ENCODE results near the gene CAMKK2. TPM values are rescaled to one million over a fixed set of nuclear protein-coding genes. Genes with fewer than 3 reads are reported as not detected.
A peak's percentile ranks its signal among the peaks of the same experiment; 100 is the strongest.
"Not testable (repeated sequence)": the region's sequence is repeated elsewhere in the genome, so short reads cannot be mapped to it uniquely, and the experiment has no call there.

The CAMKK2 gene
- total RNA-seq, 1 donor from 2014 or later, result 18.1 TPM

GRCh38 chr12:121223292-121224285 lies 72.9 kb downstream of the CAMKK2 start:
- DNase-seq, result no peak

GRCh38 chr12:121222847-121223246 lies 73.7 kb downstream of the CAMKK2 start:
- DNase-seq, result no peak

- DNase-seq, result no peak
Observed at GRCh38 chr12:121219353-121219986, 77.0 kb downstream of the CAMKK2 start.

- no peak for DNase-seq
Observed at GRCh38 chr12:121218588-121219352, 77.7 kb downstream of the CAMKK2 start.

GRCh38 chr12:121217761-121218160 lies 78.7 kb downstream of the CAMKK2 start:
- DNase-seq, result no peak

- no peak for DNase-seq
Observed at GRCh38 chr12:121217063-121217462, 79.4 kb downstream of the CAMKK2 start.

- no peak for DNase-seq
Observed at GRCh38 chr12:121216102-121216501, 80.4 kb downstream of the CAMKK2 start.

- DNase-seq, result peak; percentile 30
Observed at GRCh38 chr12:121214855-121215745, 81.4 kb downstream of the CAMKK2 start.

GRCh38 chr12:121214166-121214777 lies 82.2 kb downstream of the CAMKK2 start:
- no peak for DNase-seq

GRCh38 chr12:121212875-121213274 lies 83.6 kb downstream of the CAMKK2 start:
- no peak for DNase-seq

GRCh38 chr12:121209624-121210572 lies 86.6 kb downstream of the CAMKK2 start, which contains the start of gene P2RX4:
P2RX4 (plus strand) TSS chr12:121210129; CDS start chr12:121210165, 36 bp downstream.
- peak; percentile 71 for DNase-seq

- no peak for DNase-seq
Observed at GRCh38 chr12:121209221-121209620, 87.3 kb downstream of the CAMKK2 start.

- DNase-seq, result not testable (repeated sequence)
Observed at GRCh38 chr12:121208571-121208970, 87.9 kb downstream of the CAMKK2 start.

- no peak for DNase-seq
Observed at GRCh38 chr12:121205491-121205890, 91.0 kb downstream of the CAMKK2 start.

- no peak for DNase-seq
Observed at GRCh38 chr12:121203482-121203881, 93.0 kb downstream of the CAMKK2 start.

- no peak for DNase-seq
Observed at GRCh38 chr12:121202407-121203355, 93.8 kb downstream of the CAMKK2 start.

- DNase-seq, result not testable (repeated sequence)
Observed at GRCh38 chr12:121201140-121201539, 95.4 kb downstream of the CAMKK2 start.

GRCh38 chr12:121198949-121199348 lies 97.6 kb downstream of the CAMKK2 start:
- DNase-seq, result no peak

- DNase-seq, result no peak
Observed at GRCh38 chr12:121196902-121197301, 99.6 kb downstream of the CAMKK2 start.
